Colonic mucosa (tissue), 4 donors: ENCODE data around the gene NCAPG. TPM values are rescaled to one million over a fixed set of nuclear protein-coding genes. Genes with fewer than 3 reads are reported as not detected.

Source experiments
- DNase-seq: peaks from one replicate; pipeline ENCODE4 v3.0.0-alpha.2; 2020
- H3K27ac ChIP-seq: fragments of 200-600 bp; one replicate; pipeline ENCODE4 v1.8.0; 2021
- H3K27me3 ChIP-seq: fragments of 200-600 bp; one replicate; pipeline ENCODE4 v1.8.0; 2021
- H3K36me3 ChIP-seq: fragments of 200-600 bp; one replicate; pipeline ENCODE4 v1.8.0; 2021
- H3K4me1 ChIP-seq: fragments of 200-600 bp; one replicate; pipeline ENCODE4 v1.8.0; 2021; ENCODE audit warnings: mild to moderate bottlenecking
- H3K4me3 ChIP-seq: fragments of 200-600 bp; one replicate; pipeline ENCODE4 v1.8.0; 2021
- H3K9ac ChIP-seq, 2 donors: one replicate each; pipeline ENCODE4 v1.7.0; 2013; ENCODE audit warnings: control low read depth in 2 of 2, low read depth in 2 of 2, low read length in 2 of 2
- H3K9me3 ChIP-seq: fragments of 200-600 bp; one replicate; pipeline ENCODE4 v1.8.0; 2021
- intact Hi-C: fragments of 100-400 bp; cut with DNase I; formaldehyde crosslinking; loops from one replicate; pipeline ENCODE4 v1.14.1; 2022
- total RNA-seq, 2 donors: library from RNA; stranded (reverse); fragmentation: NEBNext Ultra II Directional in 1 of 2; extraction: Animal tissue kit (Norgen Biotek cat#: 25700) in 1 of 2; gene quantifications; one replicate each; pipeline ENCODE4 v1.2.1, GENCODE V29; 2021
- TF ChIP-seq, protein P1 (sequence below): fragments of 200-600 bp; IDR thresholded peaks from one replicate; pipeline ENCODE4 v1.8.0; 2022; ENCODE audit warnings: antibody characterized with exemption, mild to moderate bottlenecking
- donor health status: healthy.
- donor health status: DM: no; HTN: no; CAD: no.
- donor health status: DM: no; HTN: no; CAD: no.

NCAPG gene
- total RNA-seq, 2 donors from 2014 or later, result 10.7 to 38.8 TPM

DNA sequence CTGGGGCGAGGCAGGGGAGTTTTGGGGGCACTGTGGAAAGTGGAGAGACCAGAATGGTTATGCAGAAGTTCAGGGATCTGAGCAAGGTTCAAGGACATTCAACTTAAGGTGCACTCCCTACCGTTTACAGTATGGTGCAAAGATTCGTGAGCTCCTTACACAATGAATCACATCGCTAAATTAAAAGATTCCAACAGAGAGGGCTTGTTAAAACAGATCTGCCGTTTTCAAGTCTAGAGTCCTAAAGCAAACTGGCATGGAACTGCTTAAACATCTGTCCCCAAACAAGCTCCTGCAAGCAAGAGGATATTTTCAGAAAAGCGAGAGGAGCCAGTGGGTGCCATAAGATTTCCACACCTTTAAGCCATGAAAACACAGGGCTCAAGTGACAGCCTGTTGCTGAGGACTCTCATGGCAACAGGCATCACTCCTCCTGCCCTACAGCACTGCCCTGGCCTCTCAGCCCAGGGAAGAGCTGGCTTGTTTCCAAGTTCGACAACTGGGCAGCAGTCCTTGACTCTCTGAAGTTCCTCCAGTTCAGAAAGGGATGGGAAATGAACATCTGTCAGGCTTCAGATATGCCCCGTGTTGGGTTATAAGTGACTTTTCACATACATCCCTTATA is 39.4 kb upstream of the NCAPG start:
- no peak overlapping the region for H3K4me3 ChIP-seq
- DNase-seq, result no peak
- no peaks in the 10 kb centered on the region for H3K27me3 ChIP-seq
- TF ChIP-seq, protein P1, sequence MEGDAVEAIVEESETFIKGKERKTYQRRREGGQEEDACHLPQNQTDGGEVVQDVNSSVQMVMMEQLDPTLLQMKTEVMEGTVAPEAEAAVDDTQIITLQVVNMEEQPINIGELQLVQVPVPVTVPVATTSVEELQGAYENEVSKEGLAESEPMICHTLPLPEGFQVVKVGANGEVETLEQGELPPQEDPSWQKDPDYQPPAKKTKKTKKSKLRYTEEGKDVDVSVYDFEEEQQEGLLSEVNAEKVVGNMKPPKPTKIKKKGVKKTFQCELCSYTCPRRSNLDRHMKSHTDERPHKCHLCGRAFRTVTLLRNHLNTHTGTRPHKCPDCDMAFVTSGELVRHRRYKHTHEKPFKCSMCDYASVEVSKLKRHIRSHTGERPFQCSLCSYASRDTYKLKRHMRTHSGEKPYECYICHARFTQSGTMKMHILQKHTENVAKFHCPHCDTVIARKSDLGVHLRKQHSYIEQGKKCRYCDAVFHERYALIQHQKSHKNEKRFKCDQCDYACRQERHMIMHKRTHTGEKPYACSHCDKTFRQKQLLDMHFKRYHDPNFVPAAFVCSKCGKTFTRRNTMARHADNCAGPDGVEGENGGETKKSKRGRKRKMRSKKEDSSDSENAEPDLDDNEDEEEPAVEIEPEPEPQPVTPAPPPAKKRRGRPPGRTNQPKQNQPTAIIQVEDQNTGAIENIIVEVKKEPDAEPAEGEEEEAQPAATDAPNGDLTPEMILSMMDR, result no peak
- no peaks in the 10 kb centered on the region for H3K36me3 ChIP-seq
- no peaks in the 10 kb centered on the region for H3K4me1 ChIP-seq
- no peak overlapping the region for H3K9ac ChIP-seq
- intact Hi-C loops, result no loop called here
- no peaks in the 10 kb centered on the region for H3K9me3 ChIP-seq
- no peak overlapping the region for H3K27ac ChIP-seq

DNA sequence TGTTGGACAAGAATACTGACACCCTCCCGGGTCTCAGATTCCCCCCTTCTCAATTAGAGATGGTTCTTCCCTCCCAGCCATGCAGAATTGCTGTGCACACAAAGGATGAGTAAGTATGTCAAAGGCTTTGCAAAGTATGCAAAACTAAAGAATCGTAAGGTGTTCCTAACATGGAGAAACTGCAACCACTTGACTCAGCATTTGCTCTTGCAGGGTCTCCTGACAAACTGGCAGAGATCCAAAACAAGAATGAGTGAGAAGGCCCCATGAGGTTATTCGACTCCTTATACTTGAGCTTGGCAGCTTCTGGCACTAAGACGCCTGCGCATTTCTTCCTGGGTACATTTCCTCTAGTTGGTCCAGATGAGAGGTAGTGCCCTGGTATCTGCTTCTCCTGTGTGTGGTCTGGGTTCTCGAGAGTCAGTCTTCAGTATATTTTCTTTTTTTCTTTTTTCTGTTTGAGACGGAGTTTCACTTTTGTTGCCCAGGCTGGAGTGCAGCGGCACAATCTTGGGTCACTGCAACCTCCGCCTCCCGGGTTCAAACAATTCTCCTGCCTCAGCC is 37.6 kb upstream of the NCAPG start:
- intact Hi-C loops, result no loop called here
- Histone ChIP-seq H3K9ac (no peak overlapping the region), H3K36me3 (no peaks in the 10 kb centered on the region), H3K27me3 (no peaks in the 10 kb centered on the region), H3K9me3 (no peaks in the 10 kb centered on the region), H3K4me1 (no peaks in the 10 kb centered on the region), H3K27ac (no peak overlapping the region), H3K4me3 (no peak overlapping the region)
- DNase-seq, result no peak
- TF ChIP-seq, protein P1, result no peak

DNA sequence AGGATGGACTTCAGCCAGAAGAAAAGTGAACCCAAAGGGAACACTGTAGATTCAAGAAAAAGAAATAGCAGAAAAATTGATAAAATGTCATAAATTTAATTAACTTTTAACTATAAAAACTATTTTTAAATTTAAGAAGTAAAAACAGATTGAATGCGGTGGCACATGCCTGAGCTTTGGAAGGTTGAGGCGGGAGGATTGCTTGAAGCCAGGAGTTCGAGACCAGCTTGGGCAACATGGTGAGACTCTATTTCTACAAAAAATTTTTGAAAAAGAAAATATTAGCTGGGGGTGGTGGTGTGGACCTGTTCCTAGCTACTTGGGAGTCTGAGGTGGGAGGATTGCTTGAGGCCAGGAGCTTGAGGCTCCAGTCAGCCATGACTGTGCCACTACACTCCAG is 32.3 kb upstream of the NCAPG start:
- no peak overlapping the region for H3K9ac ChIP-seq
- H3K27ac ChIP-seq, result no peak overlapping the region
- no peaks in the 10 kb centered on the region for H3K9me3 ChIP-seq
- DNase-seq, result no peak
- H3K36me3 ChIP-seq, result no peaks in the 10 kb centered on the region
- H3K27me3 ChIP-seq, result peaks cover 24% of the 10 kb centered on the region
- peaks cover 7% of the 10 kb centered on the region for H3K4me1 ChIP-seq
- TF ChIP-seq, protein P1, result no peak
- no peak overlapping the region for H3K4me3 ChIP-seq
- intact Hi-C loops, result no loop called here

DNA sequence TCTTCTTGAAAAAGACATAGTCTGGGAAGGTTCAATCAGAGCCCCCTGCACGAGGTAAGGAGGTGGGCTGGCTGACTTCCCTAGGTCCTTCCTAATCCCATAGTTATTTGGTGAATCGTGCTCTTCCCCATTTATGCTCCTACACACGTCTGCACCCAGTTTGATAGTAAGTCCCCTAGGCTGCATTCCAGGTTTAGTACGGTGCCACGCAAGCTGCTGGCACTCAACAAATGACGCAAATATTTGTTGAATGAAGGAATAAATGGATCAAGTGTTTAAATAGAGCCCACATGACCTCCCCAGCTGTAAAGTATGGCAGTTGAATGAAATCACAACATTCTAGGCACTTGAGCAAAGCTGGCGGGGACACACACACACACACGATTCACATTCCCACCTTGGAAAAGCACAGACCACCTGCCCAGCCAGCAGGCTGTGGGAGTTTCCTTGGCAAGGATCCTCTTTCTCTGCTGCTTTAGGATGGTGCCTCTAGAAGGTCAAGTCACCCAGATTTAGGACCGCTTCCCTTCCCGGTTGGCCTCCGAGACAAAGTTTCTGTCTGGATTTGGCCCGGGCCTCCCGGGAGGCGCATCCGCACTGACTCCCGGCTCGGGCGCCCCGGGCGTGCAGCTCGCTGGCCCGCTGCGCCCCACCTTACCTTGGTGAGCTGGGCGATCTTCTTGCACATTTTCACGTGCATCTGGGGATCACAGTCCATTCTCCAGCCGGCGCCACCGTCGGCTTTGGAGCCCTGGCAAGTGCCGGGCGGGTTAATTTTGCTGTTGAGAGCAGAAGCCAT is 30.1 kb upstream of the NCAPG start:
- peak overlapping the region; percentile 22 for H3K4me3 ChIP-seq
- H3K9ac ChIP-seq, result no peak overlapping the region
- H3K27ac ChIP-seq, result no peak overlapping the region
- DNase-seq, result no peak
- H3K9me3 ChIP-seq, result no peaks in the 10 kb centered on the region
- no peaks in the 10 kb centered on the region for H3K36me3 ChIP-seq
- peaks cover 24% of the 10 kb centered on the region for H3K27me3 ChIP-seq
- TF ChIP-seq, protein P1, result no peak
- intact Hi-C loops, result no loop called here
- peaks cover 7% of the 10 kb centered on the region for H3K4me1 ChIP-seq

DNA sequence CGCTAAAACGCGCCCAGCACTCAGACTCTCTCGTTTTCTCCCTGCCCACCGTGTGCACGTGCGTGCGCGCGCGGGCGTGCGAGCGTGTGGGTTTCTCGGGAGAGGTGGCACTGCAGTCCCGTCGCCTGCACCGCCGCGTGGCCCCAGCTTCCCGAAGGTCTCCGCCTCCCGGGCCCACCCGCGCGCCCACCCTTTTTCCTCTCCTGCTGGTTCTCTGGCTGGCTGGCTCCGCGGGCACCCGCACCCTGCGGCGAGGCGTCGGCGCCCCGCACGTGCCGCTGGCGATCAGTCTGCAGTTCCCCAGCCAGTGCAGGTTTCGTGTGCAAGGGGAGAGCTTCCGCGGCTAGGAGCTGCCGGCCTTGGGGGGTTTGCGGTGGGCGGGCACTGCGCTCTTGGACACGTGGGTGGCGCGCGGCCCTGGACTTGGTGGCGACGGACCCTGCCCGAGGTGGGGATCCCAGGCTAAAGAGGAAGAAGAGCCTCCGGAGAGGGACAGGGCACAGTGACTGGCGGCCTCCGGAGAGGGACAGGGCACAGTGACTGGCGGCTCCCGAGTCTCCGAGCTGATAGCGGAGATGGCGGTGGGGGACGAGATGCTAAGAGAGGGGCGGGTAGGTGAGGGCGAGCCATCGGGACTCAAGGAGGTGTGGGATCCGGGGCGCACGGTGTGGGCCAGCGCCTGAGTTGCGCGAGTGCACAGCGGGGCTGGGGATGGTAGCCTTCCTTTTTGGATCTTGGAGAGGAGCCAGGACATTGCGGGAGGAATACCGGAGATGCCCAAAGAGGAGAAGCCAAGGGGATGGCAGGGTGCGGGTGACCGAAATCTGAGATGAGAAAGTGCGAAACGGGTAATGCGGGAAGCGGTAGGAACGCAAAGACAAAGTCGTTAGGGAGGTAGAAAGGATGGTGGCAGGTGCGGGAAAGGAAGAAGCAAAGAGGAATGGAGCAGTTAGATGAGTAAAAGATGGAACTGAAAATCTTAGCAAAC is 29.2 kb upstream of the NCAPG start, which contains the start of gene FAM184B:
TSS of gene FAM184B (minus strand) at position 322 of the 988 bp plus-strand sequence. CDS start 322 bp downstream, outside the sequence.
- no peak within 1 kb of the TSS for H3K27ac ChIP-seq
- no peaks in the 10 kb centered on the region for H3K9me3 ChIP-seq
- H3K9ac ChIP-seq, result peak within 1 kb of the TSS in 1 of 2 donors; percentile 48
- H3K36me3 ChIP-seq, result no peaks in the 10 kb centered on the region
- H3K4me1 ChIP-seq, result peaks cover 7% of the 10 kb centered on the region
- H3K27me3 ChIP-seq, result peaks cover 24% of the 10 kb centered on the region
- intact Hi-C loops, result no loop called here
- no peak for DNase-seq
- TF ChIP-seq, protein P1, result no peak
- peak within 1 kb of the TSS; percentile 22 for H3K4me3 ChIP-seq
